Measurements from ENCODE around the gene ARHGEF11.

The ARHGEF11 gene

GRCh38 chr1:156998840-156999500 lies 46.6 kb downstream of the ARHGEF11 start:
- no peak for DNase-seq

DNA sequence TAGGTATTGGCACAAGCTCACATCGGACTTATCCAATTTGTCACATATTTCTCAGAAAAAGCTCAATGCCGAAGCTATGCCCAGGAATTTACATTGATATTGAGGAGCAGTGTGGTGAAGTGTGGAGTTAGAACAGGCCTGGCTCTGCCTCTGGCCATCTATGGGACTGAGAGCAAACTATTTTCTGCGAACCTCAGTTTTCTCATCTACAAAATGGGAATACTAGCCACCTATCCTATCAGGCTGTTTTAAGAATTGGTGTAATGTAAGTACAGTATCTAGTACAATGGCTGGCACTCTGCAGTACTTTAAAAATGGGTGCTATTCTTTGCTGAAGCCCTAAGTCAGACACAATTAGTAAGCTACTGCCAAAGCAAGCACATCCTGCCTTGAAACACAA lies 47.2 kb downstream of the ARHGEF11 start:
- DNase-seq, result no peak

DNA sequence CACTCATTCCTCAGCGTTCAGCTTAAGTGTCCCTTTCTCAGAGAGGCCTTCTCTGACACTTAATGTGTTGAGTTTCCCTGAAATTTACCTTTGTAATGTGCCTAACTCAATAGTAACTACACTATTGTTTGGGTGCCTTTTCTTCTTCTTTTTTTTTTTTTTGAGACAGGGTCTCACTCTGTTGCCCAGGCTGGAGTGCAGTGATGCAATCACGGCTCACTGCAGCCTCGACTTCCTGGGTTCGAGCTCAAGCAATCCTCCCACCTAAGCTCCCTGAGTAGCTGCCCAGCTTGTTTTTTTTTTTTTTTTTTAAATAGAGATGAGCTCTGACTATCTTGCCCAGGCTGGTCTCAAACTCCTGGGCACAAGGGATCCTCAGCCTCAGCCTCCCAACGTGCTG lies 50.1 kb downstream of the ARHGEF11 start:
- DNase-seq, result no peak

DNA sequence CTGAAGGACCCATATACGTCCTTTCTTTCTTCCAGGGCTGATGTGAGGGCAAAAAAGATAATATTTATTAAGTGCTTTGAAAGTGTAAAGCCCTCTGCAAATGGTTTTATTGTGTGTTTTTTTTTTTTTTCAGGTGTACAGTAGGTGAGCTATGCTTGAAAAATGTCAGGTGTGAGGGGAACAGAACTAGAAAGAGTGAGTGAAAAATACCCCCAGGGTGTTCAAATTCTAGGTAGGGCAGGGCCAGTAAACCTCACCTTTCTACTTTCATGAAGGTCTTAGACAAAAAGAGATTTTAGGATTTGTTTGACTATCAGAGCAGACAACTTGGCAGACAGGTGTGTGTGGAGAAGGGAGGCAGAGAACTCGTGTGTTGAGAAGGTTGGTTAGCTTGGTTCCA lies 51.3 kb downstream of the ARHGEF11 start:
- DNase-seq, result no peak

DNA sequence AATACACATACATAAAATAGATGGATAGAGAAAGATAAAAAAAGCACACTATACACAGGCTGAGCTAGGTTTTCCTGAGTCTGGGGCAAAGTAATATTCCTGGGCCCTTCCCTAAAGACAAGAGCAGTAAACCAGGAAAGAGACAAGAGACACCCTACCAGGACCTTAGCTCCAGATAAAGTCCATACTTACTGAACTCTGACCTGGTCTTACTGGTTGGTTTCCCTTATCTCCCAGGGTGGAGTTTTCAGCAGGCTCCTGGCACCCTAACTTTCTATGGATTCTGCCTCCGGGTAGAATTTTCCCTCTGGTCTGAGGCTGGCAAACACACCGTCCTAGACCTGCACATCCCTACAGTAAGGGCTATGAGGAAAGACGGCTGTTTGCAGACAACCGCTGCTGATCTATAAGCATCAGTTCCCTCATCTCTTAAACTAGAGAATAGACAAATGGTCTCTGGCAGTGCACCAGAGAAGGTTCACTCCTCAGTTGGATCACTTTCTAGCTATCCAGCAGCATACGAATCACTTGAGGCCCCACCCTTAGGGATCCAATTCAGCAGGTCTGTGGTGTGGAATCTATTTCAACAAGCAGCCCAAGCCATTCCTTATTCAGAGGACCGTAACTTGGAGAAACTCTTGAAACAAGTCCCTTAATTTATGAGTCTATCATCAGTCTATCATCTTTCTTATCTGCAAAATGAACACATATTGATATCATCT lies 52.0 kb downstream of the ARHGEF11 start:
- no peak for DNase-seq

DNA sequence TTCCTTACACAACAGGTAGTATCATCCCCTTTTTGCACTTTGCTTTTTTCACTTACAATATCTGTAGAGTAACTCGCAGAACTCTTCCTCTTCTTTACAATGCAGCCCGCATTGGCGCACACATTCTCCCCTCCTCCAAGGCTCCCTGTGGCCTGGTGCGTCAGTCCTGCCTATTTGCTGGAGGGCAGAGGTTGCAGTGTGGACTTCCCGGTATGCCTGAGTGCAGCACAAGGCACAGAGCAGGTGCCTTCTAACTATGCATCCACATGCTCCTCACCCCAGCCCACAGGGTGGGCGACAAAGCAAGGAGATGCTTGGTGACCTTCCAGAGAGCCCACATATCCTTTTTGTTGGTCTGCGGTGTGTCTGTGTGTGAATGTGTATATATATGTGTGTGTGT lies 53.3 kb downstream of the ARHGEF11 start:
- no peak for DNase-seq

GRCh38 chr1:156987715-156988114 lies 57.8 kb downstream of the ARHGEF11 start:
- no peak for DNase-seq

- no peak for DNase-seq
These were observed 65.0 kb downstream of the ARHGEF11 start for GRCh38 chr1:156980551-156980950.

DNA sequence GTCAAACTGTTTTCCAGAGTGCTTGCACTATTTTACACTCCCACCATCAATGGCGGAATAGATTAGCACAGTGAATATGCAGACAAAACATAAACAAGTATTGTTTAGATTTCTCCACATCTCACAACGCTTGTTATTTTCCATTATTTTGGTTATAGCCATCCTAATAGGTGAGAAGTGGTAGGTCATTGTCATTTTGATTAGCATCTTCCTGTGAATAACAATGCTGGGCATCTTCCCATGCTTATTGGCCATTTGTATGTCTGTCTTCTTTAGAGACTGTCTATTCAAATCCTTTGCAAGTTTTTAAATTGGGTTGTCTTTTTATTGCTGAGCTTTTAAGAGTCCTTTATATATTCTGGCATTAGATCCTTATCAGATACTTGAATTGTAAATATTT lies 70.5 kb downstream of the ARHGEF11 start:
- no peak for DNase-seq

DNA sequence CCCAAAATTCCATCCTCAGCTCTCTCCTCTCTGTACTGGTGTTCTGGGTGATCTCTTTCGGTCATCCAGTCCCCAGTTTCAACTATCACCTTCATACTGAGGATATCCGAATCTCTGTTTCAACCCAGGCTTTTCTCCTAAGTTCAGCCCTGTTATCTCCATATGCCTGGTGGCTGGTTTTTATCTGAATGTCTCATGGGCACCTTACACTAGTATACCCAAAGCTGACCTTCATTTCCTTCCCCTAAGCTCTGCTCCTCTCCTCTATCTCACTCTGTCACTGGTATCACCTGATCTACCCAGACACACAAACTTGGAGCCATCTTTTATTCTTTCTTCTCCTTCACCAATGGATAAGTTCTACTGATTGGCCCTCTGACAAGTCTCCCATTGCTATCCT lies 72.1 kb downstream of the ARHGEF11 start:
- no peak for DNase-seq

DNA sequence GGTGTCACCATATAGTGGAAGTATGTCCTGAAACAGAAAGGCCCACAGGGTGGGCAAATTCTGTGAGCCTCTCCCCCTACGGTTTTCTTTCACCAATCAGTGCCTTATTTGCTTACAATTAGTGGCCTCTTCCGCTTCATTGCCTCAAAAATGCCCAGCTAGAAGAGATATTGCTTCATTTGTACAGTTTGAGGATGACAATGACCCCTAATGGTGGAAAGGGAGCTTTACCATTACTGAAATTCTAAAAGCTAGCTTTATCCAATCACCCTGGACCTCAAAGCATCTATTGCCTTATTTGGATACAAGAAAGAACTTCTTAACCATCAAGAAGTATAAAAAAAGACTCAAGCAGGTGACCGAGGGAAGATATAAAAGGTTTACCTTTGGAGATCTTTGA lies 75.5 kb downstream of the ARHGEF11 start:
- no peak for DNase-seq

- no peak for DNase-seq
These were observed 76.0 kb downstream of the ARHGEF11 start for GRCh38 chr1:156969496-156969895.

- DNase-seq, result no peak
These were observed 81.1 kb downstream of the ARHGEF11 start for GRCh38 chr1:156964441-156964840.

GRCh38 chr1:156963621-156964020 lies 81.9 kb downstream of the ARHGEF11 start:
- no peak for DNase-seq

- DNase-seq, result no peak
These were observed 83.8 kb downstream of the ARHGEF11 start for GRCh38 chr1:156961709-156962108.

GRCh38 chr1:156959925-156960324 lies 85.6 kb downstream of the ARHGEF11 start:
- no peak for DNase-seq

DNA sequence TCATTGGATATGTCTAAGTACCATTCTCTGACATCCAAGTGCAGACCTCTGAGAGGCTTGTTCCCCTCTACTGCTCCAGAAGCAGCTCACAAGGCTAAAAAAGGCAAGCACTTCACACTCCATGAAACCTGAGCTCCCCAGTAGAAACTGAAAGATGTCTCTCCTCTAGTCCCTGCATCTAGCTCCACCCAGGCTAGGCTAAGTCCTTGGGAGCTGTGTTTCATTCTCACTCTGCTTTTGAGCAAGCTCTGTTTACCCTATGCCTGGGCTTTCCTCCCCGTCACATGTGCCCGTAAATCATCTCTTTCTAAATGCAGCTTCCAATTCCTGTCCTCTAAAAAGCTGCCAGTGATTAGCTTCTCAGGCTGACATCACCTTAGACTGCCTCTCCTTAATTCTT lies 86.1 kb downstream of the ARHGEF11 start:
- no peak for DNase-seq

- DNase-seq, result no peak
These were observed 87.3 kb downstream of the ARHGEF11 start for GRCh38 chr1:156958247-156958714.

GRCh38 chr1:156957634-156958033 lies 87.9 kb downstream of the ARHGEF11 start:
- no peak for DNase-seq

DNA sequence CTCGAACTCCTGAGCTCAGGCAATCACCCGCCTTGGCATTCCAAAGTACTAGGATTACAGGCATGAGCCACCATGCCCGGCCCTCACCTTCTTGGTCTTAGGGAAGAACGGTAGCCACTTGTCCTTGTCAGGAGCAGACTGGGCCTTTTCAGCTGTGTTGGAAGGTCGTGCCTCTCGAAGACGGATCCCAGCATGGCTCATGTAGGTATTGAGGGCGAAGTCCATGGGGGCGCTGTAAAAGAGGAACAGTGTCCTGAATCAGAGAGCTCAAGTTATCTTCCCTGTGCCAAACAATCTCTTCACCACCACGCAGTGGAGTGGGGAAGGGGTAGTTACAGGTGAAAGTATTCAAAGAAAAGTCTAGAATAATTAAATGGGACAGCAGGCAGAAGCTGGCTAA lies 89.2 kb downstream of the ARHGEF11 start:
- no peak for DNase-seq

- DNase-seq, result no peak
These were observed 92.0 kb downstream of the ARHGEF11 start for GRCh38 chr1:156953571-156953970.

GRCh38 chr1:156951371-156951770 lies 94.2 kb downstream of the ARHGEF11 start:
- no peak for DNase-seq

GRCh38 chr1:156949127-156949526 lies 96.4 kb downstream of the ARHGEF11 start:
- DNase-seq, result no peak

DNA sequence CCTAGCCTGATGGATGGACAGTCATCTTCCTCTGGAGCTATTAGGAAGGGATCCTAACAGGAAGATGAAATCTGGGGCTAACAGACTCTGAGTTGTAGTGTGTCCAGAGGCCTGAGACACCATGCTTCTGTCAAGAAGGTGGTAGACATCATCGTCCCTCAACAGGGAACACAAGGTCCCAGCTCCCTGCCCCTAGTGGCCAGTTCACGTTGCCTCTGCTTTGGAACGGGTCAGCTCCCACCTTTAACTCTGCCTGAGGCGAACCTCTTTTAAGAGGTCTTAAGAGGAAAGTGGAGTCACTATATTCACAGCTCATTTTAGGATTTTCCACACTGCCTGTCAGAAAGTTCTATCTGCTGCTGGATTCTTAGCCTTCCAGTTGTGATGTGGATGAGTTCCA lies 96.8 kb downstream of the ARHGEF11 start:
- DNase-seq, result no peak

Data from GOT3 (cell line).